HG02678 (cell line): ENCODE results near the gene AQP2.

Source experiments
- ATAC-seq: cut with Tn5 transposase; IDR thresholded peaks from one replicate; pipeline ENCODE4 v1.9.1; 2021; ENCODE audit warnings: mild to moderate bottlenecking, moderate library complexity; ENCODE audit not compliant: unreplicated experiment

Gene AQP2

GRCh38 chr12:49950273-49951251 lies at the start of gene AQP2:
TSS of gene AQP2 (plus strand) at chr12:49950737. CDS start at chr12:49950831, 94 bp downstream.
- no peak for ATAC-seq

- ATAC-seq = no peak
Observed at GRCh38 chr12:49901026-49901425, 49.5 kb upstream of the AQP2 start.

- no peak for ATAC-seq
Observed at GRCh38 chr12:49901986-49902385, 48.6 kb upstream of the AQP2 start.

- no peak for ATAC-seq
Observed at GRCh38 chr12:49902399-49903350, 47.9 kb upstream of the AQP2 start.

- ATAC-seq = no peak
Observed at GRCh38 chr12:49903351-49903699, 47.2 kb upstream of the AQP2 start.

GRCh38 chr12:49903700-49904423 lies 46.7 kb upstream of the AQP2 start, which contains the start of gene FAIM2:
TSS of gene FAIM2 (minus strand) at chr12:49903900. CDS start at chr12:49903792, 108 bp downstream.
- ATAC-seq = no peak

- ATAC-seq = no peak
Observed at GRCh38 chr12:49904601-49905000, 45.9 kb upstream of the AQP2 start.

- no peak for ATAC-seq
Observed at GRCh38 chr12:49905718-49906314, 44.7 kb upstream of the AQP2 start.

- no peak for ATAC-seq
Observed at GRCh38 chr12:49907352-49907751, 43.2 kb upstream of the AQP2 start.

- ATAC-seq = no peak
Observed at GRCh38 chr12:49909356-49909755, 41.2 kb upstream of the AQP2 start.

- no peak for ATAC-seq
Observed at GRCh38 chr12:49909826-49910225, 40.7 kb upstream of the AQP2 start.

GRCh38 chr12:49910331-49911212 lies 40.0 kb upstream of the AQP2 start:
- no peak for ATAC-seq

GRCh38 chr12:49911213-49911605 lies 39.3 kb upstream of the AQP2 start:
- ATAC-seq = no peak

- no peak for ATAC-seq
Observed at GRCh38 chr12:49912345-49913255, 37.9 kb upstream of the AQP2 start.

GRCh38 chr12:49916129-49916919 lies 34.2 kb upstream of the AQP2 start:
- no peak for ATAC-seq

GRCh38 chr12:49917166-49917787 lies 33.3 kb upstream of the AQP2 start:
- ATAC-seq = no peak

GRCh38 chr12:49917788-49918173 lies 32.8 kb upstream of the AQP2 start:
- ATAC-seq = no peak
